T-helper 9 cell (primary cell): ENCODE results near the gene CD99.
"Not testable (repeated sequence)": the region's sequence is repeated elsewhere in the genome, so short reads cannot be mapped to it uniquely, and the experiment has no call there.

Source experiments
- DNase-seq: peaks from one replicate; pipeline ENCODE4 v3.0.0-alpha.2; 2020
- total RNA-seq, 2 donors: gene quantifications; one replicate each; lab custom pipeline; 2026; lab: John Stamatoyannopoulos, UW

The CD99 gene, protein sequence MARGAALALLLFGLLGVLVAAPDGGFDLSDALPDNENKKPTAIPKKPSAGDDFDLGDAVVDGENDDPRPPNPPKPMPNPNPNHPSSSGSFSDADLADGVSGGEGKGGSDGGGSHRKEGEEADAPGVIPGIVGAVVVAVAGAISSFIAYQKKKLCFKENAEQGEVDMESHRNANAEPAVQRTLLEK
- total RNA-seq, result 133 to 141 reads per million in 2 donors

GRCh38 chrX:2690856-2691542 is at the start of gene CD99:
TSS of gene CD99 (plus strand) at chrX:2691295. CDS start at chrX:2691361, 66 bp downstream.
- peak; percentile 84 for DNase-seq

GRCh38 chrX:2642146-2642545 is 48.9 kb upstream of the CD99 start:
- DNase-seq, result no peak

DNA sequence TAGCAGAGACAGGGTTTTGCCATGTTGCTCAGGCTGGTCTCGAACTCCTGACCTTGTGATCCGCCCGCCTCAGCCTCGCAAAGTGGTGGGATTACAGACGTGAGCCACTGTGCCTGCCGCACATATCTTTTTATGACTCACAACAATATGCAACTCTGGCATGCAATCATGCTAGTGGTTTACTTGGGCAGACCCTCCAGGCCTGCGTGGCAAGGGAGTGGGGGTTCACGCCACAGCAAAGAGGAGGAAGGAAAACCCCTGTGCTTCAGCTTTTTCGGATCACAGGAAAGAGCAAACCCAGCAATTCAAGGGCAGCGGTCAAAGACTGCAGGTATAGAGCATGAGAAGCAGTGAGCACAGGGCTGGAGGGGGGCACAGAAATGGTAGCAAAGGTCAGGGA is 48.3 kb upstream of the CD99 start:
- no peak for DNase-seq

- DNase-seq, result no peak
Observed at GRCh38 chrX:2643880-2644279, 47.2 kb upstream of the CD99 start.

DNA sequence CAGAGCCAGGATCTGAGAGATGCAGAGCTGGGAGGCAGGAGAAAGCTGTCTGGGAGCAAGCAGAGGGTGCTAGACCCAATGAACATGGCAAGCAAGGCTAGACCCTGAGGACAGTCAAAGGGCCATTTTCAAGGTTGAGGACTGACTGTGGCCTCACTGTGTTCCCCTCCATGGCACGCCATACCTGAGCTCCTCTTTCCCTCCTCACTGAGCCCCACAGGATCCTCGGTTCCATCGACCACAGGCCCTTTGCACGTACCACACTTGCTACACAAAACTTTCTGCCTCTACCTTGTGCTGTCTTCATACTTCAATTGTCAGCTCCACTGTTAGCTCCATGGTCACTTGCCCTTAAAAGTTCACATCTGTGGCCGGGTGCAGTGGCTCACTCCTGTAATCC is 45.5 kb upstream of the CD99 start:
- DNase-seq, result no peak

DNA sequence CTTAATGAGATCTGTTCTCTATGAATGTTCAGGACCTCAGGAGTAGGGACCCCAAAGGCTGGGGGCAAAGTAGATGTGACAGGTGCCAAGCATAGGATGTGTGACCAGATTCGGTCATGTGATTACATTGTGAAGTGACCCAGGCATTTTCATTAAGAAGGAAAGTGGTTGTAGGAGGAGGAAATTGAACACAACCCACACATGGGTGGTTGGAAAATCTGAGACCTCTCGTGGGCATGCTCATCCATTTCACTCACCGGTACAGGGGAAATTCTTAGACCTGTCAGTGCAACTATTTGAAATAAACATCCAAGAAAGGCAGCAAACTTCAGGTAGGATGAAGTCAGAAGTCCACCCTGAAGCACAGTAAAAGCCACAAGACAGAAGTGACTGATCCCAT is 43.5 kb upstream of the CD99 start:
- DNase-seq, result no peak

- no peak for DNase-seq
Observed at GRCh38 chrX:2650037-2650436, 41.1 kb upstream of the CD99 start.

GRCh38 chrX:2650865-2651264 is 40.2 kb upstream of the CD99 start:
- DNase-seq, result no peak

DNA sequence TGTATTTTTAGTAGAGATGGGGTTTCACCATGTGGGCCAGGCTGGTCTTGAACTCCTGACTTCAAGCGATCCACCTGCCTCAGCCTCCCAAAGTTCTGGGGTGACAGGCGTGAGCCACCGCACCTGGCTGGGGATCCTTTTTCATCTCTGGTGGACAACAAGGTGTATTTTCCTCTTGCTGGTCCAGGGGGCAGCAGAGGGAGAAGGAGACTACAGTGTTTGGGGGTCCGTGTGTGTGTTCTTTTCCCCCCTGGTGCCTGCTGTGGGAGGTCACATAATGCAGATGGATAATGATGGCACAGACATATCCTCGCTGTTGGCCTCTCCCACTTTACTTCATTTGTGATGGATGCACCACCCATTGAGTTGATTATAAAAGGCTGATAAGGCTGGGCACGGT is 39.0 kb upstream of the CD99 start:
- DNase-seq, result no peak

- DNase-seq, result no peak
Observed at GRCh38 chrX:2654436-2655340, 36.4 kb upstream of the CD99 start.

- no peak for DNase-seq
Observed at GRCh38 chrX:2656257-2656836, 34.7 kb upstream of the CD99 start.

- no peak for DNase-seq
Observed at GRCh38 chrX:2657532-2658113, 33.5 kb upstream of the CD99 start.

DNA sequence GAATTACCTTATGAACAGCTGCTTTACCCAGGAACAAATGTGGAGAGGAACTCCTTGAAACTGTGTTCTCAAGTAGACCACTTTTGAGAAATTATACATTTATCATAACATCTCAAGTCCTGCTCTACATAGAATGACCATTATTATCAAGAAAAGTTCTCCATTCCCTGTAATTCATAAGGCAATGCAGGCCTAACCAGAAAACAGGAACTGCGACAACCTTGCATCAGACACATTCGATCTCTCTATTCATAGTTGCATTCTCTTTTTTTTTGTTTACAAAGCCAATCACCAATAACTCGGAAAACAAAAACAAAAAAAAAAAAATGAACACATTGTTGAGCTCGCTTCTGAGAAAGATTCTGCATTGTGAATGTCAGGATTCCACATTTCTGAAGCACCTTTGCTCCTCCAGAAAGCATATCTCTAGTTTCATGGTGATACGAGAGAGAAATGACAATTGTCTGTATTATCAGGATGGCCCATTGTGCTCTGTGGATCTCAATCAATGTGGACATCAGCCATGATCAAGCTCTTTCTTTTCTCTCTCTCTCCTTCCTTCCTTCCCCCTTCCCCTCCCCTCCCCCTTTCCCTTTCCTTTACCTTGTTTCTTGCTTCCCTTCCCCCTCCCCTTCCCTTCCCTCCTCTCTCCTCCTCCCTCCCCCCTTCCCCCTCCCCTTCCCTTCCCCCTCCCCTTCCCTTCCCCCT is 32.4 kb upstream of the CD99 start:
- DNase-seq, result no peak

- DNase-seq, result no peak
Observed at GRCh38 chrX:2662586-2662985, 28.5 kb upstream of the CD99 start.

DNA sequence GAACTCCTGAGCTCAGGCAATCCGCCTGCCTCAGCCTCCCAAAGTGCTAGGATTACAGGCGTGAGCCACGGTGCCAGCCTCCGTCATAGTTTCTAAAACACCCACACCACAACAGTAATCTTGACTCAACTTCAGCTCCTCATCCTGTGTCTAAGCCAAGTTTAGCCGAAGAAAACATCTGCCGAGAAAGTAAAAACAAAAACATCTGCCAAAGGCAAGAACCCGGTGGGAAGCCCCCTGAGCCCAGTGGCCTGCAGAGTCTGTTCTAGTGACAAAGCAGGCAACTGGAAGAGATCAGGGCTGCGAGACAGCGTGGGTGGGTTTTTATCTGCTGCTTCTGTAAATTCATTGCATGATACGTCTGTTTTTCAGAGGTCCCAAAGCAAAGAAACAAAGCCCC is 26.6 kb upstream of the CD99 start:
- DNase-seq, result no peak

GRCh38 chrX:2665387-2666304 is 25.4 kb upstream of the CD99 start:
- DNase-seq, result no peak

DNA sequence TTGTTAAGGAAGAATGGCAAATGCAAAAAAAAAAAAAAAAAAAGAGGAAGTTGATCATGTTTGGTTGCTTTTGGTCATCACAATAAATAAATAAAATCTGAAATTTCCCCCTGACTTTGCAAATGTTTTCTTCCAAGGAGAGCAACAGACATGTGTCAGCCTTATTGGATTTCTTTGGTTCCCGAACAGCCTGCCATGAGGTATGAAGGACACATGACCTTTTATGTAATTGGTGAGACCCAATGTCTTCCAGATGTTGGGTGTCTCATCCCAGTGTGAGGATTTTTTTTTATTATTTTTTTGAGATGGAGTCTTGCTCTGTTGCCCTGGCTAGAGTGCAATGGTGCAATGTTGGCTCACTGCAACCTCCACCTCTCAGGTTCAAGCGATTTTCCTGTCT is 24.6 kb upstream of the CD99 start:
- no peak for DNase-seq

DNA sequence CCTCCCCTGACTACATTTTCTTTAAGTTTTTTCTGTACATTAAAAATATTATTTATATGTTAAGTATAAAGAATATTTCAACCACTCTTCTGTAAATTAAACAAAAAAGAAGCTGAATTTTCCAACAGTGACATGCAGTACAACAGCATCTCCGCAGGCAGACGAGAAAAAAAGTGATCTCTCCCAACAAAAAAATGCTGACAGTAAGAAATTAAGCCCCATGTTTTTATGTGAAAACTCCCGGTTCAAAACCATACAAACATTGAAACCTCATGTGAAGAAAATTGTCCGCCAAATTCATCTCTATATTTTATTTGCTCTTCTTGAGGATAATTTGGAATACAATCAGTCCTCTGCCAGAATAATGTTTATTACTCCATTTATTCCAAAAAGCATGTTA is 20.1 kb upstream of the CD99 start:
- DNase-seq, result no peak

GRCh38 chrX:2672084-2672483 is 19.0 kb upstream of the CD99 start:
- DNase-seq, result no peak

- DNase-seq, result no peak
Observed at GRCh38 chrX:2673611-2674010, 17.5 kb upstream of the CD99 start.

DNA sequence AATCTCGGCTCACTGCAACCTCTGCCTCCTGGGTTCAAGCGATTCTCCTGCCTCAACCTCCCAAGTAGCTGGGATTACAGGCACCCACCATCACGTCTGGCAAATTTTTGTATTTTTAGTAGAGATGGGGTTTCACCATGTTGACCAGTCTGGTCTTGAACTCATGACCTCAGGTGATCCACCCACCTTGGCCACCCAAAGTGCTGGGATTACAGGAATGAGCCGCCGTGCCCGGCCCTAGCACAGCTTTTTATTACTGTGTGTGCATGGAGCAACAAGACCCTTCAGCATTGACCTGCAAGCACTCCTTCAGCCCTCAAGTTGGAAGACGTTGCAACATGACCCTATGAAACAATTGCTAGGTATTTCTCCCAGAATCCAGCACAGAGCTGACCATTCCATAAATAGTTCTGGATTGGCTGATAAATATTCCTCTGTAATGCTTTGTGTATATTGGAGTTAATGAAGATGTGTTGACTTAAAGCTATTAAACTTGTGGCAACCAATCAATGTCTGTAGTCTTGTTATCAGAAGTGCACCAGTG is 15.4 kb upstream of the CD99 start:
- not testable (repeated sequence) for DNase-seq
